GM10266 (cell line): ENCODE data around the gene MS4A2.
"Not testable (repeated sequence)": the region's sequence is repeated elsewhere in the genome, so short reads cannot be mapped to it uniquely, and the experiment has no call there.

ENCODE experiments used
- DNase-seq: peaks from one replicate; pipeline ENCODE4 v3.0.0; 2012; ENCODE audit errors: extremely low spot score
- TF ChIP-seq, protein P1 (sequence below): IDR thresholded peaks from 2 replicates; pipeline ENCODE4 v1.5.1; 2012; ENCODE audit warnings: mild to moderate bottlenecking, low read depth; ENCODE audit not compliant: control insufficient read depth, insufficient read depth; ENCODE audit errors: missing control alignments

MS4A2 gene

DNA sequence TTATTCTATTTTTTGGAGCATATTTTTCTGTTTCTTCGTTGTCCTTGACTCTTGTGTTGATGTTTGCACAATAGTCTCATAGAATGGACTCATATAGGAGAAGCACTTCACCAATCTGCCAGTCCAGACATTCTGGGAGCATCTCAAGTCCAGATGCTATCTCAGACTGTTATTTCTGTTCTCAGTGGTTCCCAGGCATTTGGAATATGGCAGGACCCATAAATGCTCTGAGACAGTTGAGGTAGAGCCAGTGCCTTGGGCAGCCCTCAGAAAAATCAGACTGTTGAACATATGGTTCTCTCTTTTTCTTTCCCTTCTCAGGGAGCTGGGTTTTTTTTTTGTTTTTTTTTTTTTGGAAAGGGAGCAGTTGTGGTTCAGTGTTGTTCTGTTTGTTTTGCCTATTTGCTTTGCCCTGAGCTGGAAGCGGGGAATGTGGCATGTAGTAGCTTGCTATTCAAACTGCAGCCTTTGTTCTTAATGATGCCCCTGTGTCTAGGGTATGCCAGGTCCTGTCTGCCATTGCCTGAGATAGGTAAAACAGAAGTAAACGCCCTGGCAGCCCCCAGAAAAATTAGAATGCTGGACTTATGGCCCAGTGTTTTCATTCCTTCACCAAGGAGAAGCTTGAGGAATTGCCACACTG, 3.7 kb upstream of the MS4A2 start:
- no peak for DNase-seq
- TF ChIP-seq, protein P1, sequence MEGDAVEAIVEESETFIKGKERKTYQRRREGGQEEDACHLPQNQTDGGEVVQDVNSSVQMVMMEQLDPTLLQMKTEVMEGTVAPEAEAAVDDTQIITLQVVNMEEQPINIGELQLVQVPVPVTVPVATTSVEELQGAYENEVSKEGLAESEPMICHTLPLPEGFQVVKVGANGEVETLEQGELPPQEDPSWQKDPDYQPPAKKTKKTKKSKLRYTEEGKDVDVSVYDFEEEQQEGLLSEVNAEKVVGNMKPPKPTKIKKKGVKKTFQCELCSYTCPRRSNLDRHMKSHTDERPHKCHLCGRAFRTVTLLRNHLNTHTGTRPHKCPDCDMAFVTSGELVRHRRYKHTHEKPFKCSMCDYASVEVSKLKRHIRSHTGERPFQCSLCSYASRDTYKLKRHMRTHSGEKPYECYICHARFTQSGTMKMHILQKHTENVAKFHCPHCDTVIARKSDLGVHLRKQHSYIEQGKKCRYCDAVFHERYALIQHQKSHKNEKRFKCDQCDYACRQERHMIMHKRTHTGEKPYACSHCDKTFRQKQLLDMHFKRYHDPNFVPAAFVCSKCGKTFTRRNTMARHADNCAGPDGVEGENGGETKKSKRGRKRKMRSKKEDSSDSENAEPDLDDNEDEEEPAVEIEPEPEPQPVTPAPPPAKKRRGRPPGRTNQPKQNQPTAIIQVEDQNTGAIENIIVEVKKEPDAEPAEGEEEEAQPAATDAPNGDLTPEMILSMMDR, result no peak

DNA sequence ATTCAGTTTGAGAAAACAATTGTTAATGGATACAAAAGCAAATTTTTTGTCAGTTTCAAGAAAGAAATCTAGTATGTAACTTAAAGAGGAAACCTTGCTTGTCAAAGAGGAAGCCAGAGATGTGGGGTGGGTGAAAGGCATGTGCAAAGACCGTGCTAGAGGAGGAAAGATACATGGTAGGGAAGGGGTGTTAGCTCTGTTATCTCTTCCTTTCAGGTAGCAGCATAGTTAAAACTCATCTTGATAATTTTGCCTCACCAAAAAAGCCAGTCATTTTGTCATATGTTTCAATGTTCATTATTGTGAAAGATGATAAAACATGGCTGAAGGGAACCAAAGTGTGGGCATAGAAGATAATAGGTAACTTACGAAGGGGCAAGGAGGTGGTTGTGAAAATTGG, 2.6 kb upstream of the MS4A2 start:
- TF ChIP-seq, protein P1, result no peak
- DNase-seq, result no peak

DNA sequence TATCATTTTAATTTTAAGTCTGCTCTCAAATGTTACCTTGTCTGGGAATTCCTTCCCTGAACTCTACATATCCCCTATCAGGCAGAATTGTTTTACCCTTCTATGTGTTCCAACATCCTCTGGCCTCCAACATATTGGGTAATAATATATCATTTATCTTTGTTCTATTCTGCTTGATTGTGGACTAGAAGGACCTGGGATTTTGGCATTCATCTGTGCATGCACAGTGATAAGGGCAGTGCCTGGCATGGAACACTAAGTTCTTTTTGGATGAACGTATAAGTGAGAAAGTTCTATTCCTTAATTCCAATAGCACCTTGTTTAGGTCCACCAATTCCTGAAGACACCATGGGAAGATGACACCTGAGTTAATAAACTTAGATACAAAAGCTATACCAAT, 1.2 kb upstream of the MS4A2 start:
- TF ChIP-seq, protein P1, result no peak
- DNase-seq, result no peak

DNA sequence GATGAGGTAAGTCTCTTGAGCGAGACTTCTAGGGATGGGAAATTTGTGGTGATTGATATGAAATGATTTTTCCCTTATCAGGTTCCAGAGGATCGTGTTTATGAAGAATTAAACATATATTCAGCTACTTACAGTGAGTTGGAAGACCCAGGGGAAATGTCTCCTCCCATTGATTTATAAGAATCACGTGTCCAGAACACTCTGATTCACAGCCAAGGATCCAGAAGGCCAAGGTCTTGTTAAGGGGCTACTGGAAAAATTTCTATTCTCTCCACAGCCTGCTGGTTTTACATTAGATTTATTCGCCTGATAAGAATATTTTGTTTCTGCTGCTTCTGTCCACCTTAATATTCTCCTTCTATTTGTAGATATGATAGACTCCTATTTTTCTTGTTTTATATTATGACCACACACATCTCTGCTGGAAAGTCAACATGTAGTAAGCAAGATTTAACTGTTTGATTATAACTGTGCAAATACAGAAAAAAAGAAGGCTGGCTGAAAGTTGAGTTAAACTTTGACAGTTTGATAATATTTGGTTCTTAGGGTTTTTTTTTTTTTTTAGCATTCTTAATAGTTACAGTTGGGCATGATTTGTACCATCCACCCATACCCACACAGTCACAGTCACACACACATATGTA, 7.1 kb downstream of the MS4A2 start:
- DNase-seq, result no peak
- TF ChIP-seq, protein P1, result no peak

DNA sequence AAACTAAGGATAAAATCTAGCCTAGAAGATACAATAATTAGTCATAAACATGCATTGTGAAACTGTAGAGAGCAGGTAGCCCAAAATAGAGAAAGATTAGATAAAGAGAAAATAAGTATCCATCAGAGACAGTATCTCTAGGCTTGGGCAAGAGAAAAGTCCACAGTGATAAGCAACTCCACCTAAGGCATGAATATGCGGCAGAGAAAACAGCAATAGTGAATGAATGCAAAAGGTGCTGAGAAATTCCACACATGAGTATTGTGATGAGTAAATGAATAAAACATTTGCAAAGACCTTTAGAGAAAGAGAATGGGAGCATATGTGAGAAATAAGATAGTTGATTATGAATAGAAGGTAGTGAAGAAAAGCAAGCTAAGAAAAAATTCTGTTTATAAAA, 8.7 kb downstream of the MS4A2 start:
- TF ChIP-seq, protein P1, result no peak
- DNase-seq, result no peak

DNA sequence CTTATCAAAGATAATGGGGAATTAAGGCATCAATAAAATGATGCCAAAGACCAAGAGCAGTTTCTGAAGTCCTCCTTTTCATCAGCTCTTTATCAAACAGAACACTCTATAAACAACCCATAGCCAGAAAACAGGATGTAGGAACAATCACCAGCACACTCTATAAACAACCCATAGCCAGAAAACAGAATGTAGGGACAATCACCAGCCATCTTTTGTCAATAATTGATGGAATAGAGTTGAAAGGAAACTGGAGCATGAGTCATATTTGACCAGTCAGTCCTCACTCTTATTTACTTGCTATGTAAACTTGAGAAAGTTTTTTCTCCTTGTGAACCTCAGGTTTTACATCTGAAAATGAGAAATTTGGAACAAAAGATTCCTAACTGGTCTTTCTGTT, 10.0 kb downstream of the MS4A2 start:
- TF ChIP-seq, protein P1, result no peak
- no peak for DNase-seq

DNA sequence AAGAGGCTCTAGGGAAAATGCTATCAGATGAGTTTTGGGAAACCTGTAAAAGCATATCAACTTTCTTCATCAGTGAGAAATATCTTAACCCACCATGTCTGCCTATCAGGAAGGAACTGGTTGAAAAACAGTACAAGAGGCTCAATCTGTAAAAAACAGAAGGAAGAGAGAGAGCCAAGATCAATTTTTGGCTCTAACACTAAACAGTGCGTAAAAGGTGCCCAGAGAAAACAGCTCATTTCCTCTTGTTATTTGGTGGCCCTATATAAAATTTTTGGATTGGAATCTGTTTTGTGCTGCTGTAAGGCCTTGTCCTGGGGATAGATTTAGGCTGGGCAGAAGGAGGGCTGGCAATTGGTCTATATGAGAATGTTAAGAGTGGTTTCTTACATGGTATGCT, 12.1 kb downstream of the MS4A2 start:
- no peak for DNase-seq
- TF ChIP-seq, protein P1, result no peak

DNA sequence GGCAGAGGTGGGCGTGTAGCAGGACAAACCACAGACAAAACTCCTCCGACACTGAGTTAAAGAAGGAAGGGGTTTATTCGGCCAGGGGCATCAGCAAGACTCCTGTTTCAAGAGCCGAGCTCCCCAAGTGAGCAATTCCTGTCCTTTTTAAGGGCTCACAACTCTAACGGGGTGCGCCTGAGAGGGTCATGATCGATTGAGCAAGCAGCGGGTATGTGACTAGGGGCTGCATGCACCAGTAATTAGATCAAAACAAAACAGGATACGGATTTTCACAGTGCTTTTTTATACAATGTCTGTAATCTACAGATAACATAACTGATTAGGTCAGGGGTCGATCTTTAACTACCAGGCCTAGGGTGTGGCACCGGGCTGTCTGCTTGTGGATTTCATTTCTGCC, 12.9 kb downstream of the MS4A2 start:
- not testable (repeated sequence) for DNase-seq

DNA sequence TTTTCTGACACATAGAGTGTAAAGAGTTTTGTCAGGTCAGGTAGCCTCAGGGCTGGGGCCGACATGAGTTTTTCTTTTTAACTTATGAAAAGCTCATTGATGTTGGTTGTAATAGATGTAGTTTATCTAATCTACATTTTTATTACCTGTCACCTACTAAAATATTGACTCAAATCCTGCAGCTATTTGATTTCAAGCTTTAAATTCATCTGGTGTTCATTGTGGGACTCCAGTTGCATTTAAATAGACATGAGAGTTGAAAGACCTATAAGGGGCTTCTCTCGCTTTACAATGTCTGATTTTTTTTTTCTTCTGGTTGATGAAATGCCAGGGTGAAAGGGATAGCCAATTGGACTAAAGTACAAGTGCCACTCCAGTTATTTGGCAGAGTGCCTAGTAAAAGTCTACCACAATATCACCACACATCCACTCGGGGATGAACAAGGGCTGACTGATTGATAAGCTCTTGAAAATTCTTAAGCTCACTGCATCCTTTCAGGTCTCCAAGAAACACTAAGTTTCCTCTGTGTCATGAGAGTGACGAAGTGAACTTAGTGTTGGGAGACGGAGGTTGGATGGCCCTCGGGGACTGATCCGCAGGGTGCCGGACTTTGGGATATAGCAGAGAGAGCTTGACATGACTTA, 16.1 kb downstream of the MS4A2 start:
- DNase-seq, result not testable (repeated sequence)

DNA sequence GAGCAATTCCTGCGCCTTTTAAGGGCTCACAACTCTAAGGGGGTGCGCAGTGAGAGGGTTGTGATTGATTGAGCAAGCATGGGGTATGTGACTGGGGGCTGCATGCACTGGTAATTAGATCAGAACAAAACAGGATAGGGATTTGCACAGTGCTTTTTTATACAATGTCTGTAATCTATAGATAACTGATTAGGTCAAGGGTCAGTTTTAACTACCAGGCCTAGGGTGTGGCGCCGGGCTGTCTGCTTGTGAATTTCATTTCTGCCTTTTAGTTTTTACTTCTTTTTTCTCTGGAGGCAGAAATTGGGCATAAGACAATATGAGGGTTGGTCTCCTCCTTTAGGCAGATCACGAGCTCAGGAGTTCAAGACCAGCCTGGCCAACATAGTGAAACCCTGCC, 20.2 kb downstream of the MS4A2 start:
- not testable (repeated sequence) for DNase-seq
